ENCODE data around the gene TDRD10. TPM values are rescaled to one million over a fixed set of nuclear protein-coding genes. Genes with fewer than 3 reads are reported as not detected.

Gene TDRD10
- total RNA-seq, 1 experiment from 2014 or later = 0.31 TPM

GRCh38 chr1:154524881-154525280, 22.9 kb downstream of the TDRD10 start:
- H2BK20ac ChIP-seq (ENCODE audit: low read depth, low read length, poor library complexity, severe bottlenecking) = no peak overlapping the region
- no peaks in the 10 kb centered on the region for H4K20me1 ChIP-seq (ENCODE audit: control insufficient read depth, insufficient read depth, insufficient read length)
- H4K8ac ChIP-seq (replicated peaks; ENCODE audit: insufficient read length, low read depth, low read length) = no peak overlapping the region
- H3K23ac ChIP-seq (ENCODE audit: insufficient read length, low read depth, low read length) = no peak overlapping the region
- no peak for TF ChIP-seq CTCF (conservative IDR thresholded peaks at IDR 0.05)
- H3K23me2 ChIP-seq (ENCODE audit: insufficient read length, low read depth, low read length, poor library complexity, severe bottlenecking) = no peaks in the 10 kb centered on the region
- H3K79me2 ChIP-seq (ENCODE audit: insufficient read depth, low read length) = no peaks in the 10 kb centered on the region
- H2AK5ac ChIP-seq (ENCODE audit: insufficient read length, low read length) = no peak overlapping the region
- H3K18ac ChIP-seq (ENCODE audit: insufficient read length, low read depth, low read length) = no peak overlapping the region
- H3K14ac ChIP-seq (ENCODE audit: insufficient read depth, low read length) = no peak overlapping the region
- H4K5ac ChIP-seq (ENCODE audit: insufficient read length, low read depth, low read length) = no peak overlapping the region
- H3K4me1 ChIP-seq (ENCODE audit: insufficient read depth, low read length) = no peaks in the 10 kb centered on the region
- no peak overlapping the region for H3K9ac ChIP-seq (ENCODE audit: extremely low read depth, insufficient read length, low read length)
- no peak overlapping the region for H2AFZ ChIP-seq (ENCODE audit: low read length)
- H3K9me3 Mint-ChIP-seq = no peaks in the 10 kb centered on the region
- no peak overlapping the region for H2BK12ac ChIP-seq (ENCODE audit: insufficient read length, low read depth, low read length)
- H3K4me3 Mint-ChIP-seq = no peak overlapping the region
- no peak overlapping the region for H2BK5ac ChIP-seq (ENCODE audit: insufficient read length, low read length)
- no peak overlapping the region for H3K4me2 ChIP-seq (ENCODE audit: insufficient read depth, insufficient read length, low read length)
- peaks cover 9% of the 10 kb centered on the region for H3K27me3 Mint-ChIP-seq (ENCODE audit: low read depth)
- no peak overlapping the region for H3K56ac ChIP-seq (ENCODE audit: insufficient read length, low read depth, low read length)
- H3K79me1 ChIP-seq (ENCODE audit: insufficient read depth, low read depth, low read length, poor library complexity, severe bottlenecking) = no peaks in the 10 kb centered on the region
- H3K27ac ChIP-seq (ENCODE audit: insufficient read length, low read depth, low read length) = no peak overlapping the region
- H3K4ac ChIP-seq (ENCODE audit: low read depth, low read length) = no peak overlapping the region
- no peak overlapping the region for H2BK15ac ChIP-seq (ENCODE audit: low read depth, low read length)
- H2BK120ac ChIP-seq (ENCODE audit: low read depth, low read length, poor library complexity, severe bottlenecking) = no peak overlapping the region
- DNase-seq = no peak
- H3K27me3 ChIP-seq (ENCODE audit: insufficient read depth, low read length) = no peaks in the 10 kb centered on the region
- no peak overlapping the region for H4K91ac ChIP-seq (ENCODE audit: insufficient read length, low read depth, low read length)
- no peaks in the 10 kb centered on the region for H3K36me3 Mint-ChIP-seq (ENCODE audit: insufficient read depth in 1 of 3, low read depth in 3 of 3)
- no peak overlapping the region for H3T11ph ChIP-seq (ENCODE audit: low read length)
- H3K27ac Mint-ChIP-seq = no peak overlapping the region
- no peaks in the 10 kb centered on the region for H3K9me3 ChIP-seq (ENCODE audit: control insufficient read depth, low read depth, low read length)
- no peaks in the 10 kb centered on the region for H3K4me1 Mint-ChIP-seq
